GM11168 (cell line): ENCODE data around the gene MAN1C1.

Experiments used
- in situ Hi-C: fragments of 300-500 bp; cut with MboI; formaldehyde crosslinking; loops from one replicate; pipeline ENCODE4 v1.12.0; 2022; ENCODE audit warnings: low sequenced_read_pairs; ENCODE audit not compliant: unreplicated experiment

The MAN1C1 gene

DNA sequence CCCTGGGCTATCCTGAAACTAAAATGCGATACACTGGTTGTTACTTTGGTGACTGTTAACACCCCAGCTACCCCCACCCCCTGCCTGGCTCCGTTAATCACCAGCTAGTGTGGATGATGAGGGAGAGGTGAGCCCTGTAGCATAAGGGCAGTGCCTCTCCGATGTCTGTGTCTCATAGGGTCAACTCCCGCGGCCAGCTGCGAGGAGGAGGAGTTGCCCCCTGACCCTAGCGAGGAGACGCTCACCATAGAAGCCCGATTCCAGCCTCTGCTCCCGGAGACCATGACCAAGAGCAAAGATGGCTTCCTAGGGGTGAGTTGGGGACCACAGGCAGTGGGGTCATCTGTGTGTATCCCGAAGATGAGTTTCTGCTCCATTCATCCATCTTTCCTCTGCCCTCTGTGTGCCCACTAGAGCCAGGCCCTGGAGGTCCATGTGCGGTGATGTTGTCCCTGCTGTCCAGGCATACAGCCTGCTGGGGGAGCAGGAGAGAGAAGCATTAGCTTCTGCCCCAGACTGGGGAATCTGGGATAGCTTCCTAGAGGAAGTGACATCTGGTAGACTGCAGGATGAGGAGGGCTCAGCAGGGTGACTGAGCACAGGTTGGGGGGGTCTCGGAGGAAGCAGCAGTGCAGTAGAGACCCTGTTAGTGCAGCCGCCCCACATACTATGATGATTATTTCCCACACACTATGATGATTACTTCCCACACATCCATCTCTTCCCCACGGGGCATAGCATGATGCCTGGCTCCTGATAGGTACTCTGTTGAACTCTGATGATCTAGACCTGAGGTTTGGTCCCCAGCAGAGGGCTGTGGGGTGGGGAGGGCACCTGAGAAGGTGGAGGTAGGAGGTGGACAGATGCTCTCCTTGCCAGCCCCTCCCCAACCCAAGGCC is 188.6 kb downstream of the MAN1C1 start:
- in situ Hi-C loops: loop anchor here (10.0 to 25.0 kb wide), 3 partner anchors 190 to 568 kb away; partner anchors contain the start of genes MAN1C1, RHCE, RSRP1 and SYF2

DNA sequence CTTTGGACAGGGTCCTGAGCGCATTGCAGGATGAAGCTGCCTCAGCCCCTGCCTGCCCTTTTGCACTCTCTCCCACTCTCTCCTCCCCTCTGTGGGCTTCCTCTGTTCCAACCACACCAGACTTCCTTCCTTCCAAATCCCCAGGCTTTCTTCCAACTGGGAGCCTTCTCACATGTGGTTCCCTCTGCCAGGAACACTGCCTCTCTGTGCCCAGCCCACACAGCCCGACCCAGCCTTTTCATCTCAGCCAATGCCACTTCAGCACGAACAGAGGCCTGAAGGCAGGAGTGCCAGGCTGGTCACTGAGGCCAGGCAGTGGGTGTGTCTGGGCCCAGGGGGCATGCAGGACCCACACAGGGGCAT is 189.3 kb downstream of the MAN1C1 start:
- in situ Hi-C loops: loop anchor here (10.0 to 25.0 kb wide), 3 partner anchors 191 to 569 kb away; partner anchors contain the start of genes MAN1C1, RHCE, RSRP1 and SYF2

DNA sequence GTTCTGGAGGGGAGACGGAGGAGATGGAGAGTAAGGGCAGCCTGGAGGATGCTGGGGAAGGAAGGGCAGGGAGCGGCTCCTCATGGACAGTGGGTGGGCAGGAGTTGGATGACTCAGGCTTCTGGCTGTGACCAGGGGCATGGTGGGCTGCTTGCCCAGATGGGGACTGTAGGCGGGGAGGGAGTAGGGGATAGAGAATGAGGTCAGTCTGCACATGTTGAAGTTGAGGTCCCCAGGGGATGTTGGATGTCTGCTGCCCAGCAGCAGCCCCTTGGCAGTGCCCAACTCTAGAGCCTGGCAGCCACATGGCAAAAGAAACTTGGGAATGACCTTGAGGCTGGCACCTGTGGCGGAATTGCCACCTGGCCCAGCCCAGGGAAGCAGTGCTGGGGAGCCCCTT is 189.8 kb downstream of the MAN1C1 start:
- in situ Hi-C loops: loop anchor here (10.0 to 25.0 kb wide), 3 partner anchors 192 to 569 kb away; partner anchors contain the start of genes MAN1C1, RHCE, RSRP1 and SYF2

DNA sequence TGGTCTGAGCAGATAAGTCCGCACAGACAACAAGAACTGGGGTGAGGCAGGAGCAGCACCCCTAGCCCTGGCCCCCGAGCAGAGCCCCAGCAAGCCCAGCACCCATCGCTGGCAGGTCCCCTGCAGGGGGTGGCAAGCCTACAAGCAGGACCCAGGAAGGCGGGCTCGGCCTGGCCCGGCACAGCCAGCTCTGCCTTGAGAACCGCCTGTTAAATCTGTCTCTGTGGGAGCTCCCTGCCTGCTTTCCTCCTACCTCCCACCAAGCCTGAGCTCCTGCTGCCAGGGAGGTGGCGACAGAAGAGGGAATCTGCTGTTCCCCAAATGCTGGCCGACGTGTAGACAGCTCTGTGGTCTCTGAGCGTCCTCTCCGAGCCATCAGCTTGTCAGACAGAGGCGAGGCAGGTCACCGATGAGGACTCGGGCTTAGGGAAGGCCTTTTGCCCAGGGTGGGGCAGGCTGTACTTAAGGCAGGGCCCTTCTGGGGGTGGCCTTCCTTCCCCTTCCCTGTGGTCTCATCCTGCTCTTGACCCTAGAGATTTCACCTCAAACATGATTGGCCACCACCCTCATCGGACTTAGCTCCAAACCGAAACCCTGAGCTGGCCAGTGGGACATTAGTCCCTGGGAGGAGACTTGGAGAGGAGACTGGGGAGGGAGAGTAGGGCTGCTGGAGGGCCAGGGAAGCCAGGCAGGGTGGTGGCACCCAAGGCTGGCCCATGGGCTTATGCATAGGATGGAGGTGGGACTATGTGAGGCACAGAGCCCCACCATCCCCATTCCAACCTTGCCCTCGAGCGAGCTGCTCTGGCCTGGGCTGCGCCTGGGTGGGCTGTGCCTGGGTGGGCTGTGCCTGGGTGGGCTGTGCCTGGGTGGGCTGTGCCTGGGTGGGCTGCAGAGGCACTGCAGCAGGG is 191.1 kb downstream of the MAN1C1 start:
- in situ Hi-C loops: loop anchor here (10.0 to 25.0 kb wide), 3 partner anchors 193 to 570 kb away; partner anchors contain the start of genes MAN1C1, RHCE, RSRP1 and SYF2

DNA sequence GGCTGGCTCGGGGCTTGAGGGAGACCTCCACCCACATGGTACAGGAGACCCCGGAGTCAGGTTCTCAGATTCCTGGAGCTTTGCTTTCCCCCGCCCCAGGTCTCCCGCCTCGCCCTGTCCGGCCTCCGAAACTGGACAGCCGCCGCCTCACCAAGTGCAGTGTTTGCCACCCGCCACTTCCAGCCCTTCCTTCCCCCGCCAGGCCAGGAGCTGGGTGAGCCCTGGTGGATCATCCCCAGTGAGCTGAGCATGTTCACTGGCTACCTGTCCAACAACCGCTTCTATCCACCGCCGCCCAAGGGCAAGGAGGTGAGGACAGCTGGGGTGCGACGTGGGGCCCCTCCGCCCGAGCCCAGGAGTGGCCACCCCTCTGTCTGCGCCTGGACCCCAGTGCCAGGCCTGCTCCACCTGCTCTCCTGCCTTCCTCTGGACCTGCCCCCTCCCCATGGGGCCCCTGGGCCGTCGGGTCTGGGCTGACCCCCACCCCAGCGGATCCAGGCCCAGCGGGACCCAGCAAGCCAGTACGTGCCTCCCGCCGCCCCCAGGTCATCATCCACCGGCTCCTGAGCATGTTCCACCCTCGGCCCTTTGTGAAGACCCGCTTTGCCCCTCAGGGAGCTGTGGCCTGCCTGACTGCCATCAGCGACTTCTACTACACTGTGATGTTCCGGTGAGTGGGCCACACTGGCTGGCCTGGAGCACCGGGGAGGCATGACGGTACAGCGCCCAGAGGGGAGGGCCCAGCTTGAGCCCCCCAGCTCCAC is 192.1 kb downstream of the MAN1C1 start:
- in situ Hi-C loops: loop anchor here (10.0 to 25.0 kb wide), 3 partner anchors 194 to 571 kb away; partner anchors contain the start of genes MAN1C1, RHCE, RSRP1 and SYF2

DNA sequence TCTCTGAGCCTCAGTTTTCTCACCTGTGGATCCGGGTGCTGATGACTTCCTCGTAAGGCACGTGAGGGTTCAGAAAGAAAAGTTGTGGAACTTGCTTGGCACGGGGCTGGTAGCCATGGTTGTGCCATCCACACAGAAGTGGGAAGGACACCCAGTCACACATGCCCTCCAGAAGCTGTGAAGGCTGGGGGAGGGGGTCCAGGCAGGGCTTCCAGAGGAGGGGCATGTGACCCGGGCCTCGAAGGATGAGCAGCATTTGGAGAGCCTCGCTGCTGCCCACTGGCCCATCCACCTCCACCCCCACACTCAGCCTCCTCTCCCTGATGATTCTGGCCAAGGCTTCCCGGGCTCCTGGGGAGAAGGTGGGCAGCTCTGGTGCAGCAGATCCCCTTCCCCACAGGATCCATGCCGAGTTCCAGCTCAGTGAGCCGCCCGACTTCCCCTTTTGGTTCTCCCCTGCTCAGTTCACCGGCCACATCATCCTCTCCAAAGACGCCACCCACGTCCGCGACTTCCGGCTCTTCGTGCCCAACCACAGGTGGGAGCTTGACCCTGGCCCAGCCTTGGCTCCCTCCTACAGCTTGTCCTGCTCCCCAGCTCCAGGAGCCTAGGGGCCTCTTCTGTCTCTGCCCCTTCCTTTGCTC is 192.8 kb downstream of the MAN1C1 start:
- in situ Hi-C loops: loop anchor here (10.0 to 25.0 kb wide), 3 partner anchors 195 to 572 kb away; partner anchors contain the start of genes MAN1C1, RHCE, RSRP1 and SYF2

DNA sequence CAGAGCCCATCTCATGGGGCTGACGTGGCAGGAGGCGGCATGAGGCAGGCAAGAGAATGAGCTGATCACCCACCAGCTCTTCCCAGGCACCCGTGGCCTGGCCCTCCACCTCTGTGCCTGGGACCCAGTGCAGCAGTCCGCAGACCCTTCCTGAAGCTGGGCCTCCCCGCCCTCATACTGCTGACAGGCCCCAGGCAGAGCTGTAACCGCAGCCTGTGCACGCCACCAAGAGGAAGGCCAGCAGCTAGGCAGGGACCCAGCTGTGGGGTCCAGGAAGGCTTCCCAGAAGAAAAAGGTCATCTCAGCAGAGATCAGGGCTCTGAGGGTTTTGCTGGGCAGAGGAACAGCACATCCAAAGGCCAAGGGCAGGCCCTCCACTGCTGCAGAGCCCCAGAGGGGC is 193.3 kb downstream of the MAN1C1 start:
- in situ Hi-C loops: loop anchor here (10.0 to 25.0 kb wide), 4 partner anchors 195 to 573 kb away; partner anchors contain the start of genes MAN1C1, RHCE, RSRP1 and SYF2

DNA sequence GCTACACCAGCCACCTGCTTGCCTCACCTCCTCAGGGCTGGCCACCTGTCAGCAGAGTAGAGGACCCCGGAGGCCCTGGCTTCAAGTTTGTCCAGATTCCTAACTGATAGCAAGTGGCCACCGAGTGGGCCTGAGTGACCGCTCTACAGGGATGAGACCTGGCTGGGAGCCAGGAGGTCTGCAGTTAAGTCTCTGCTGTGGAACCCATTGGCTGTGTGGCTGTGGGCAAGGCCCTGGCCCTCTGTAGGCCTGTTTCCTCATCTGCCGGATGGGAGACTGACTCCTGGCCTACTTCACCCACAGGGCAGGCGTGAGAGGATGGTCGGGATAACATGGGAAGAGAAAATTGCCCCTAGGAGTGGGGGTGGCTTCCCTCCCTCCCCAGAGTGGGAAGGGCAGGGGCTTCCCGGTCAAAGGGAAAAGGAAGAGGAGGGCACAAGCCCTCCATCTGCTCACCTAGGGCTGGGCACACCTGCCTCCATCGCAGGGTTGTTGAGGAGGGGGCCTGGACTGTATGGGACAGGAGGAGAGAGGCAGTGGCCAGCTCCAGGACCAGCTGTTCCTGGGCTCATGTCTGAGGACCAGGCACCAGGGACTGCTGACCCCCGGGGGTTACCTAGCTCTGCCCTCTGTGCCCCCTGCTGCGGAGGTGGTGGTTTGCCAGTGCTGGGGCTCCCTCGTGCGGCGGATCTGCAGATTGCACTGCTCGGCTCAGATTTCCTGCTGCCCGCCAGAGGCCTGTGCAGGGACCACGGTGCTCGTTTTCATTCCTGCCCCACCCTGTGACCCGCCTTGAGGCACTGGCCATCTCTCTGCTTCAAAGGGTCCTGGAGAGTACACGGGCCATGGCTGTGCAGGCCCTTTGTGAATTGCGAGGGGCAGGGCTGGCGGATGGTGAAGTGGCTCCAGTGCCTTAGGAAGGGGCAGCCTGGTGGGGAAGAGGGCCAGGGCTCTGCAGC is 194.0 kb downstream of the MAN1C1 start:
- in situ Hi-C loops: loop anchor here (10.0 to 25.0 kb wide), 3 partner anchors 286 to 573 kb away; partner anchors contain the start of genes RHCE, RSRP1 and SYF2

DNA sequence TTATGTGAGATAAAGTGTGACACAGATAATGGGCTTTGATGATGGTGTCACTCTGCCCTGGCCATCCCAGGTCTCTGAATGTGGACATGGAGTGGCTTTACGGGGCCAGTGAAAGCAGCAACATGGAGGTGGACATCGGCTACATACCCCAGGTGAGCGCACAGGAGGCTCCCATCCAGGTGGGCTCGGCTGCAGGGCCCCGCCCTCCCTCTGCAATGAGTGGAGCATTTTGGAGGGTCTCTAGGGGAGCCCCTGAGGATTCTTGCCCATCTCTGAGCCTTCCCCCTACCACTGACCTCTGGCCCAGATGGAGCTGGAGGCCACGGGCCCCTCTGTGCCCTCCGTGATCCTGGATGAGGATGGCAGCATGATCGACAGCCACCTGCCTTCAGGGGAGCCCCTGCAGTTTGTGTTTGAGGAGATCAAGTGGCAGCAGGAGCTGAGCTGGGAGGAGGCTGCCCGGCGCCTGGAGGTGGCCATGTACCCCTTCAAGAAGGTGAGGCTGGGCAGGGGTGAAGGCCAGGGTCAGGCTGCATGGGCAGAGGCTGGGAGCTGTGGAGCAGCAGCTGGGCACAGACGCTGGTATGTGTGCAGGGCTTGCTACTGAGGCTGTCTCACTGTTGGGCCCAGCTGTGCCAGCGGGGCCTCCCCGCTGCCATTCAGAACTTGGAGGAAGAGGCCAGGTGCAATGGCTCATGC is 194.9 kb downstream of the MAN1C1 start:
- in situ Hi-C loops: loop anchor here (10.0 to 25.0 kb wide), 3 partner anchors 287 to 574 kb away; partner anchors contain the start of genes RHCE, RSRP1 and SYF2

DNA sequence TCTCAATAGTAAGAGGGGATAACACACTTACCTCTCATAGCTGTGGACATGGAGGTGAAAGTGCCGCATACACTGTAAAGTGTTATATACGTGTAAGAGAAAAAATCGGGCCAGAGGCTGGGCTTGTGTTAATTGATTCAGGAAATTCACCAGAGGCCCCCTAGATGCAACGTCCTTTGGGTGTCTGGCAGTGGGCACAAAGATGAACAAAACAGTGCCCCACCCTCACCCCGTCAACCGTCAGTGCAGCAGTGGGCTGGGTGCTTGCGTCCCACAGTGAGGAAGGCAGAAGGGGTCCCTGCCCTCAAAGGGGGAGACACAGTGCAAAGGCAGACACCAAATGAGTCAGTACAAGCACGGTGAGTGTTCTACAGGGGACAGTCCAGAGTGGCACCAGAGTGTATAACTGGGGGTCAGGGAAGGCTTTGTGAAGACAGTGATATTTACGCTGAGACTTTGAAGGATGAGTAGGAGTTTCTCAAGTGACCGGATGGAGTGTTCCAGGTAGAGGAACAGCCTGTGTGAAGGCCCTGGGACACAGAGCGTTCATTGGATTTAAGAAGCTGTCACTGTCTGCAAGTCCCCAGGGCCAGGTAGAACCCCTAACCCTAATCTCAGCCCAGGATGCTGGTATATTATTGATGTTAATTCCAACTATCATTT is 196.6 kb downstream of the MAN1C1 start:
- in situ Hi-C loops: loop anchor here (10.0 to 25.0 kb wide), 3 partner anchors 288 to 576 kb away; partner anchors contain the start of genes RHCE, RSRP1 and SYF2

DNA sequence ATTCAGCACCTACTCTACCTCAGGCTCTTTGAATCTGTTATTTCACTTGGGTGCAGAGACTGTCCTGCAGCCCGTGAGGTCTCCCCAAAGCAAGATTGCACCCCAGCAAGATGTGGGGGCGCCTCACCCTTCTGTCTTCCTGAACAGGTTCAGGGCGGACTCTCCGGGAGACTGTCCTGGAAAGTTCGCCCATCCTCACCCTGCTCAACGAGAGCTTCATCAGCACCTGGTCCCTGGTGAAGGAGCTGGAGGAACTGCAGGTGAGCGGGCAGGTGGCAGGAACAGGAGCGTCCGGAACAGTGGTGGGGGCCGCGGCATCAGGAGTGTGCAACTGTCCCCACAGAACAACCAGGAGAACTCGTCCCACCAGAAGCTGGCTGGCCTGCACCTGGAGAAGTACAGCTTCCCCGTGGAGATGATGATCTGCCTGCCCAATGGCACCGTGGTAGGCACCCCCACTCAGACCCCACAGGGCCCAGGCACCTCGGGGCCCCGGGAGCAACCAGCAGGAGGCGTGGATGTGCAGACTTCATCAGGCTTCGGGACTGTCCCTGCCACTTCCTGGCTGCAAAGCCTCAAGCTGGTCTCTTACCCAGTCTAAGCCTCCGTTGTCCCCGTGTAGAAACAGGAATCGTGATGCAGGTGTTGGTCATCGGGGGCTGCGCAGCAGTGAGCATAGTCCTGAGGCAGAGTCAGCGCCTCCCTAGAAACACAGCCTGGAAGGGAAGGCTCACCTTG is 197.3 kb downstream of the MAN1C1 start:
- in situ Hi-C loops: loop anchor here (10.0 to 25.0 kb wide), 3 partner anchors 289 to 577 kb away; partner anchors contain the start of genes RHCE, RSRP1 and SYF2

DNA sequence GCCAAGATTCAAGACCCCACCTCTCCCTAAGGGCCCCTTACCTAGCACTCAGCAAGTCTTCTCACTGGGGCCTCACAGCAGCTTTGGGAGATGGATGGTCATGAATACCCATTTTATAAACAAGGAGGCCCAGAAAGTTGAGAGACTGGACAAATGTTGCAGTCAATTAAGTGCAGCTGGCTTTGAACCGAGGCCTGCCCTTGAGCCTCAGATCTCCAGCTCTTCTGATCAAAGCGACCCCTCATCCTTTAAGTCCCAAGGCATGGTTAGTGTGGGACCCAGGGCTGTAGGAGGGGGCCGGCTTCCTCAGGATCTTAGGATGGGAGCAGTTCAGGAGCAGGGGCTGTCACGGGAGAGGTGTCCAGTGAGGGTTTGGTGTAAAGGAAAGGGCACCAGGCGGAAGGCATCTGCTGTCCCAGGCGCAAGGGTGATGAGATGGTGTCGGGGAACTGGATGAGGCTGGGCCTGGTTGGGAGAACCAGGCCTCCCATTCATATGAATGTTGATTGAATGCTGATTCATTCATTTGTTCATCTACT is 198.0 kb downstream of the MAN1C1 start:
- in situ Hi-C loops: loop anchor here (10.0 to 25.0 kb wide), 3 partner anchors 290 to 577 kb away; partner anchors contain the start of genes RHCE, RSRP1 and SYF2

DNA sequence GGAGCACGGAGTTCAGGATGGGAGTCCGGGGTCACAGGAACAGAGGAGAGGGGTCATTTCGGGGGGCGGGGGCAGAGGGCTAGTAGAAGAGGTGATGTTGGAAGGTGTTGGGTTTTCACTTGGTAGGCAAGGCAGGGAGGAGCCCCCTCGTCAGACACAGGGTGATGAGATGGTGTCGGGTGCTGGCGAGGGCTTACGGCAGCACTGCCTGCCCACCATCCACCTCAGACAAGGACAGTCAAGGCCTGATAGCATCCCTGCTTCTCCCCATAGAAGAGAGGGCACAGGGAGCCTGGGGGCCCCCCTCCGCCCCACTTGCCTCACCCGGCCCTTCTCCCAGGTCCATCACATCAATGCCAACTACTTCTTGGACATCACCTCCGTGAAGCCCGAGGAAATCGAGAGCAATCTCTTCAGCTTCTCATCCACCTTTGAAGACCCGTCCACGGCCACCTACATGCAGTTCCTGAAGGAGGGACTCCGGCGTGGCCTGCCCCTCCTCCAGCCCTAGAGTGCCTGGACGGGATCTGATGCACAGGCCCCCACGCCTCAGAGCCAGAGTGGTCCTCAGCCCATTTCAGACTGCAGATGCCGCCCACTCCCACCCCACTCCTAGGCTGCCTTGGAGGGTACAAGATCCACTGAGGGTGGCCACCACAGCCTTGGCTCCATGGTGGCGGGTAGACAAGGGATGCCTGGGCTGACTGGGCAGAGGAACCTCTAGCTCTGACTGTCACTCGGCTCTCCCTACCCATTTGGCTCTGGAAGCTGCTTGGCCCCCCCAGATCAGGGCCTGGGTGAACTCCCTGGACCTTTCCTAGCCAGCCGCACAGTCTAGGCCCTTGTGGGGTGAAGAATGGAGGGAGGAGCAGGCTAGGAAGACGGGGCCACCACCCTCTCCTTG is 198.9 kb downstream of the MAN1C1 start:
- in situ Hi-C loops: loop anchor here (10.0 to 25.0 kb wide), 3 partner anchors 291 to 578 kb away; partner anchors contain the start of genes RHCE, RSRP1 and SYF2

DNA sequence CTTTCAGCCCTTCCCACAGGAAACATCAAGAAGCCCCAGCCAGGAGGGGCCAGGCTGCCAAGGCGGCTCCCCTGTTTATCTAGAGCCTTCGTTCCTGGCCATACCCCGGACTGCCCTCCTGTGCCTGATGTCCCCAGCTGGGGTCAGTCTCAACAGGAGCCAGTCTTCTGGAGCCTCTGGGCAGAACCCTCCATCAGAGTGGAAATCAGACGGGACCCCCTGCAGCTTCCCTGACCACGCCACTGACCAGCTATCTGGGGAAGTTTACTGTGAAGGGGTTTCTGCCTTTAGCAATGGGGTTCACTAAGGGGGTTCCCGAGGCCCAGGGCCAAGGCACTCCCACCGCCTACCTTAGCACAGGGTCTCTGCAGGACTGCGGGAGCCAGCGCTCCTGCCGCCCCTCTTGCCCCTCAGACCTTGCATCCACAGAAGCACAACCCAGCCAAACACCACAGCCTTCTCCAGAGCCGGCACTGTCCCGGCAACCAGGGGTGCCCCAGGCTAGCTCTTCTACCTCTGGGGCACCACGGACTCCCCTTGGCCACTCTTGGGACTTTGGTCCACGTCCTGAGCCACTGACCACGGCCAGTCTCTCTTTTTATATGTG is 199.6 kb downstream of the MAN1C1 start:
- in situ Hi-C loops: loop anchor here (10.0 to 25.0 kb wide), 3 partner anchors 291 to 579 kb away; partner anchors contain the start of genes RHCE, RSRP1 and SYF2
